ENCODE results near the gene RRP9.

The RRP9 gene

DNA sequence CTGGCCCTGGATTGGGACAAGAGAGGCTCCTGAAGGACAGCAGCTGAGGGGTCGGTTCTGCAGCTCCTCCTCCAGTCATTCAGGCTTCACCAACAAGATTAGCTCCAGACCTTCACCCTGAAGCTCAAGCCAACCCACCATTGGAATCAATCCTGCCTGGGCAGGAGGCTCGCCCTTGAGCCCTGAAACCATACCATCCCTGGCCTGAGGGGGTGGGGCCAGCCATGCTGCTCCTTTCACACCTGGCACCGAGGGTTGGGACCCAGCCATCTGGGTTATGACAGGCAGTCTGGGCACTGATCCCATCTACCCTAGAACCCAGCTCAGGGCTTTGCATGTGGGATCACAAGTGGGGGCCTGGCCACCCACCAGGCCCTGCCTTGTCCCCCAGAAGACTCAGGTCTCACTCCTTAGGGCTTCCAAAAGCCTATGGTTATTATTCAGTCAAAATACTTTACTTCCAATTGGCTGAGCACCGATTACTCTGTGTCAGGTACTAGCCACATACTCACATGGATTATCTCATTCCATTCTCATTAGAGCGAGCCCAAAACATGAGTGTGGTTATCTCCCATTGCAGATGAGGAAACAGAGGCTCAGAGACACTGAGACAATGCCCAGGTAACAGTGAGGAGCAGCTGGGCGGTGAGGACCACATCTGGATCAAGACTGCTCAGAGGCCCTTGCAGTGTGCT is 29.0 kb upstream of the RRP9 start:
- DNase-seq: no peak

GRCh38 chr3:51969841-51970240 is 28.1 kb upstream of the RRP9 start:
- DNase-seq: no peak

DNA sequence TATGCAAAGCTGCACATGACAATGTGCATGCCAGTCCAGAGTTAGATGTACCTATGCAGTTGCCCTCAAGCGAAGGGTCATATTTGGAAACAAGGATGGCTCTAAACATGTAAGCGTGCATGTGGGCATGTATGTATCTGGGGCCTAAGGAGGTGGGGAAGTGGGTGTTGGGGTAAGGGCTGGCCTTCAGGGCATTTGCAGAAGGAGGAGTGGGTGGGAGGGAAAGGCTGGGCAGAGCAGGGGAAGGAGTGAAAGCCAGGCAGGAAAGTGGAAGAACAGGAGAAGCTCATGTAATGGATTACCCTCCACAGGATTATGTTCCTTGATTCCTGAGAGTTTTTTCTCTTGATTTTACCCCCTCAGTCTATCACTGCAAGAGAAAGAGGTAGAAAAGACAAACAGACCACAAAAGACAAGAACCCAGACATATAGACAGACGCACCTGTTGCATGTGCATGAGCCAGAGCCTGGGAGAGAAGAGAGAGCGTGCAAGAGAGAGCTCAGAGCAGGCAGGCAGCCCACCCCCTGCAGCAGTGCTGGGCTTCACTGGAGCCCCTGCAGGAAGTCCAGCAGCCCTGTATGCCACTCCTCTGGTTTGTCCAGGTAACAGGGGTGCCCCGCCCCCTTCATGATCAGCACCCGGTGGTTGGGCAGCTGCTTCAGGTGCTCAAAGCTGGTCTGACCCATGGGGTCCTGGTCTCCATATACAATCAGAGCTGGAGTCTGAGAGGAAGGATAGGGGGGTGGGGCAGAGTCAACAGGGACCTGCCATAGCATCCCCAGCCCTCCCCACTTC is 27.4 kb upstream of the RRP9 start:
- no peak for DNase-seq

DNA sequence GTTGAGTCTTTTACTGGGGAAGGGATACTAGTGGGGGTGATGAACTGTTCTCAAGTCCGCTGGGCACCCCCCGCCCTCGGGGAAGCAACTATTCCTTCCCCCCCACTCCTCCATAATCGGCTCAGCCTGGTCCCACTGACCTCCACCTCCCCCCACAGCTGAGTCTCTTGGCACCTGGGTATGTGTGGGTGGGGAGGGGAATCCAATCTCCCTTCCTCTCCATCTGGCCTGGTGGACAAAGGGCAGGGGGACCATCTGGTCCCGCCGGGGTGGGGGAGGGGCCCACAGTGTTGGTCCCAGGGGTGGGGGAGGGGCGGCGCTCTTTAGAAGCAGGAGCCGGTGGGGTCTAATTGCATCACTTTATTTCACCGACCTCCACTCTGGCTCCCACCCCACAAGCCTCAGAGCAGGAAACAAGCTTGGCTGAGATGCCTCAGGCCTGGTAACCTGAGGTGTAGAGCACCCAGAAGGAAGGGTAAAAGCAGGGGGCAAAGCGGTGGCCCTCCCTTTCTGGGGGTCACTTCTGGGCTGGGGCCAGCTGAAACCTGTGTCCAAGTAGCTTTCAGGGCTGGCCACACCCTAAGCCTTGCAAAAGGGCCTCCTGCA is 26.6 kb upstream of the RRP9 start:
- no peak for DNase-seq

- DNase-seq: no peak
Measured at GRCh38 chr3:51967384-51968169, 25.9 kb upstream of the RRP9 start, which contains the start of gene PCBP4. TSS of gene PCBP4 (minus strand) at chr3:51967454. CDS start at chr3:51961240, 6,214 bp downstream.

- DNase-seq: no peak
Measured at GRCh38 chr3:51966922-51967383, 25.2 kb upstream of the RRP9 start.

GRCh38 chr3:51966486-51966885 is 24.8 kb upstream of the RRP9 start:
- no peak for DNase-seq

DNA sequence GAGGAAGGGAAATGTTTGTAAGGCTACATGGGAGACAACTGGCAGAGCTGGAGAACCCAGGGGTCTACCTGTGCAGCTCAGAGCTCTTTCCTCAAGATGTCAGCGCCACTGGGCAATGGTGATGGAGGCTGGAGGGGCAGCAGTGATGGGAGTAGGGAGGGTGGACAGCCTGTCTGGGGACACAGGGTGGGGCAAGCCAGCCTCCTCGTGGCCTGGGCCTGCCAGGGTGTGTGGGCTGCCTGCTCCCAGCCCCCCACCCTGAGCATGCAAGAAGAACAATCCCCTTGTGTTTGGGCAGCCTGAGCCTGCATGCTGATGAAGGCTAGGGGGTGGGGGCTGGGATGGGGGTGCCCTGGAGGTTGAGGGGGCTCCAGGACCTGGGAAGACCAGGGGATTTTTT is 24.3 kb upstream of the RRP9 start:
- no peak for DNase-seq

GRCh38 chr3:51964521-51964920 is 22.8 kb upstream of the RRP9 start:
- DNase-seq: no peak

- DNase-seq: no peak
Measured at GRCh38 chr3:51963951-51964451, 22.3 kb upstream of the RRP9 start.

DNA sequence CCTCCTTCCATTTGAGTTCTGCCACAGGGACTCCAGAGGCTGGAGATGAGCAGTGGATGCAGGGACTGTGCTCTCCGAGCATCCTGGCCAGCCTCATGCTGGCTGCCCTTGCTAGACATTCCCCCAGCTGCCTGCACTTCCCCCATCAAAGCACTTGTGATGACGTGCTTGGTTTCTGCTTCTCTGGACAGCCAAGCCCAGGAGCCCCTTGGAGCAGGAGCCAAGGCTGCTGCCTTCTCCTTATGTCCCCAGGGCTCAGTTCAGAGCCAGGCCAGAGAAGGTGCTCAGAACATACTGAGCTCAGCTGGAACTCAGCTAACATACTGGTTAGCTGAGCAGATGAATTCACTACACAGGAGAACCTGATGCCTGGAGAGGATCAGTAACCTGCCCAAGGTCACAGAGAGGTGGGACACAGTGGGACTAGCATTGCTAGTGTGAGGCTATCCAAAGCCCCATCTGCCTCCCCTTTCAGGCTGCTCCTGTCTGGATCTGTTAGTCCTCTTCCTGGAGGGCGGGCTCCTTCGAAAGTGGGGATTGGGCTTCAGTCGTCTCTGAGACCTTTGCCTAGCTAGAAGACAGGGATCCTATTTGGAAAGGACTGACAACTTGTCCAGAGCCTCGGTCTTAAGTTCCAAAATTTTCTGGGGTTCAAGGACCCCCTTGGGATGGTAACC is 21.3 kb upstream of the RRP9 start:
- no peak for DNase-seq

- DNase-seq: no peak
Measured at GRCh38 chr3:51961602-51962569, 20.2 kb upstream of the RRP9 start.

GRCh38 chr3:51961011-51961410 is 19.3 kb upstream of the RRP9 start:
- no peak for DNase-seq

GRCh38 chr3:51960386-51960785 is 18.7 kb upstream of the RRP9 start:
- DNase-seq: no peak

GRCh38 chr3:51959651-51960050 is 17.9 kb upstream of the RRP9 start:
- no peak for DNase-seq

DNA sequence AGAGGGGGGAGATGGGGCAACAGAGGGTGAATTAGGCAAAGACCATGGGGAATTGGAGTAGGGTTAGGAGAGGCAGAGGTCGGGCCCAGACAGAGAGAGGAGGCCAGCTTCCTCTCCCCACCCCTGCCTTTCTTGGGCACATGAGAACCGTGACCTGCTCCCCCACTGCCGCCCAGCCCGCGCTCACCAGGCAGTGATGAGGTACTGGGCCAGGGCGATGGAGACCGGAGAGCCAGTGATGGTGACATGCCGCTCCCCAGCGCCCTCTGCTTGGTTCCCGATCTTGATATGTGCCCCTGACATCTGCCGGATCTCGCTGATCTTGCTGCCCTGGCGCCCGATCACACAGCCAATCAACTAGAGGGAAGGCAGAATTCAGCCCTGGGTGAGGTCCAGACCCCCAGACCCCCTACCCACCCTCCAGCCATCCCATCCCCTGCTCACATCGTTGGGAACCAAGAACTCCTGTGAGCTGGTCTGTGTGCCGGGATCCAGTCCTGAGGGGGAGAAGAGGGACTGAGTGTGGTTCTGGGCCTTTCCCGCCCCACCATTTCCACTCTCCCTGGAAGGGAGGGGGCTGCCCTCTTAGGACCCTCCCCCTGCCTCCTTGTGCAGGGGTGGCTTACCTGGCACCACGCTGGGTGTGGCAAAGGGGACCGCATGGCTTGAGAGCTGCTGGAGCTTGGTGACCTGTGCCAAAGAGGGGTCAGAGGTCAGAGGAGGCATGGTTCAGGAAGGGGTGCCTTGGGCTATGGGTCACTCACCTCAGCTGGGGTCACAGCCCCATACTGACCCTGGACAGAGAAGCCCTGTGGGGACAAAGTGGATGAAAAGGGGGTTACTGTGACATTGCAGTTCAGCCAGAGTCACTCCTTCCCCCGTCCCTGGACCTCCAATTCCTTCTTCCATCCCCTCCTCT is 17.2 kb upstream of the RRP9 start:
- no peak for DNase-seq

GRCh38 chr3:51957520-51958205 is 16.0 kb upstream of the RRP9 start:
- DNase-seq: no peak

DNA sequence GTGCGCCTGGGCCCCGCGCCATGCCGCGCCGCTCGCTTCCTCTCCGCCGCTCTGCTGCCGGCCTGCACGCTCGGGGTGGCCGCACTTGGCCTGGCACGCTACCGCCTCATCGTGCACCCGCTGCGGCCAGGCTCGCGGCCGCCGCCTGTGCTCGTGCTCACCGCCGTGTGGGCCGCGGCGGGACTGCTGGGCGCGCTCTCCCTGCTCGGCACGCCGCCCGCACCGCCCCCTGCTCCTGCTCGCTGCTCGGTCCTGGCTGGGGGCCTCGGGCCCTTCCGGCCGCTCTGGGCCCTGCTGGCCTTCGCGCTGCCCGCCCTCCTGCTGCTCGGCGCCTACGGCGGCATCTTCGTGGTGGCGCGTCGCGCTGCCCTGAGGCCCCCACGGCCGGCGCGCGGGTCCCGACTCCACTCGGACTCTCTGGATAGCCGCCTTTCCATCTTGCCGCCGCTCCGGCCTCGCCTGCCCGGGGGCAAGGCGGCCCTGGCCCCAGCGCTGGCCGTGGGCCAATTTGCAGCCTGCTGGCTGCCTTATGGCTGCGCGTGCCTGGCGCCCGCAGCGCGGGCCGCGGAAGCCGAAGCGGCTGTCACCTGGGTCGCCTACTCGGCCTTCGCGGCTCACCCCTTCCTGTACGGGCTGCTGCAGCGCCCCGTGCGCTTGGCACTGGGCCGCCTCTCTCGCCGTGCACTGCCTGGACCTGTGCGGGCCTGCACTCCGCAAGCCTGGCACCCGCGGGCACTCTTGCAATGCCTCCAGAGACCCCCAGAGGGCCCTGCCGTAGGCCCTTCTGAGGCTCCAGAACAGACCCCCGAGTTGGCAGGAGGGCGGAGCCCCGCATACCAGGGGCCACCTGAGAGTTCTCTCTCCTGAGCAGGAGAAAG is 14.4 kb upstream of the RRP9 start:
- no peak for DNase-seq
